RPMI8226 (cell line): ENCODE data around the gene TMEM123.
A peak's percentile ranks its signal among the peaks of the same experiment; 100 is the strongest.

Experiments
- DNase-seq: peaks from one replicate; pipeline ENCODE4 v3.0.0-alpha.2; 2015

The TMEM123 gene

DNA sequence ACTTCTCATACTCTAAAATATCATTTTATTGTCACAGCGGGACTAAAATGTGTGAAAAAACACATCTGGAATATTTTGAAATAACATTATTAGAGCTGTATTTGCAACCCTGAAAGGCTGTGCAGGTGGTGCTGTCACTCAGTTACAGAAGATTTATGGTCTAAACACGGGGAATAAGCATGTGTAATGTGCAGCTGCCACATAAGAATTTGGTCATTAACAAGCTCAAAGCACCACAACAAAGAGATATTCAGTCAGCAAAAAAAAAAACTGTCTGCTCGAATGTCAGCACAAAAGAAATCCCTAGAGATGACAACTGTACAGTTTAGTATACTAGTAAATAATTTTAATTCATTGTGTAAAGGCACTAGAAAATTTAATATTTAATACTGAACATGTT is 31.3 kb downstream of the TMEM123 start:
- DNase-seq, result peak; percentile 57

DNA sequence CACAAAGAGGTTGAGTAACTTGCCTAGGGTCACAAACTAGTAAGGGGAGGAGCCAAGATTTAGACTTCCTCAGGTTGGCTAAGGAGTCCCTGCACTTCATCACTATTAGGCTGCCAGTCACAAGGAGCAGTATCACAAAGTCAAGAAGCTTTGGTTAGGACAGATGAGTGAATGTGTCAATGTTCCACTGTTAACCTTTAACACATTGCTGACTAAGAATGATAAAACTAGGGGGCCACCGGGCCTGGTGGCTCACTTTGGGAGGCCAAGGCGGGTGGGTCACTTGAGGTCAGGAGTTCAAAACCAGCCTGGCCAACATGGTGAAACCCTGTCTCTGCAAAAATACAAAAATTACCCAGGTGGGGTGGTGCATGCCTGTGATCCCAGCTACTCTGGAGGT is 32.0 kb downstream of the TMEM123 start:
- no peak for DNase-seq

DNA sequence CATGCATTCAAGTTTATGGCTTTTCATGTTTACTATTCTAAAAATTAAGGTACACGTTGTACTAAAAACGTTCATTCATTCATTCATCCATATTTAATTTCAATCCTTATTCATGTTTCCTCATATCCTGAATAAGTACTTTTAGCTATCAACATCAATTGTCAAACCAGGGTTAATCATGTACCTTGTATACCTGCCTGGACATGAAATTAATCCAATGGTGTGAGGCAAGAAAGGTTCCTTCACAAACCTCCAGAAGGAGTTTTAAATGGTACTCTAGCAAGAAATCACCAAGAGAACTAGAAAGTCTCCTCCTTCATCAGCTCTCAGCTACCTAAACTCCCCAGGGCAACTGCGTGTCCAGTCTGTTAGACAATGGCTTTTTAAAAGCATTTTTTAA is 33.4 kb downstream of the TMEM123 start:
- no peak for DNase-seq

DNA sequence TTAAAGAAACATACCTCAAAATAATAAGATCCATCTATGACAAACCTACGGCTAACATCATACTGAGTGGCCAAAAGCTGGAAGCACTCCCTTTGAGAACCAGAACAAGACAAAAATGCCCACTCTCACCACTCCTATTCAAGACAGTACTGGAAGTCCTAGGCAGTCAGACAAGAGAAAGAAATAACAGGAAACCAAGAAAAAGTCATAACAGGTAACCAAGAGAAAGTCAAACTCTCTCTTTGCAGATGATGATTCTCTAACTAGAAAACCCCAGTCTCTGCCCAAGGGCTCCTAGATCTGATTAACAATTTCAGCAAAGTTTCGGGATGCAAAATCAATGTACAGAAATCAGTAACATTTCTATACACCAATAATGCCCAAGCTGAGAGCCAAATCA is 35.6 kb downstream of the TMEM123 start:
- no peak for DNase-seq

DNA sequence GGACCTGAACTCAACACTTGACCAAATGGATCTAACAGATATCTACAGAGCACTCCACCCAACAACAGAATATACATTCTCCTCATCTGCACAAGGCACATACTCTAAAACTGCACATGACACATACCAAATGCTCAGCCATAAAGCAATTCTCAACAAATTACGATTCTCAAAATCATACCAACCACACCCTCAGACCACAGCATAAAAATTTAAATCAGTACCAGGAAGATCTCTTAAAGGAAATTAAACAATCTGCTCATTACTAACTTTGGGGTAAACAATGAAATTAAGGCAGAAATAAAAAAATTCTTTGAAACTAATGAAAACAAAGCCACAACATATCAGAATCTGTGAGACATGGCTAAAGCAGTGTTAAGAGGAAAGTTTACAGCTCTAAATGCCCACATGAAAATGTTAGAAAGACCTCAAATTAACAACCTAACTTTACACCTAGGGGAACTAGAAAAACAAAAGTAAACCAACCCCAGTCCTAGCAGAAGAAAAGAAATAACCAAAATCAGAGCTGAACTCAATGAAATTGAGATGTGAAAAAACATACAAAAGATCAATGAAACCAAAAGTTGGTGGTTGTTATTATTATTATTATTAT is 37.2 kb downstream of the TMEM123 start:
- DNase-seq, result no peak

DNA sequence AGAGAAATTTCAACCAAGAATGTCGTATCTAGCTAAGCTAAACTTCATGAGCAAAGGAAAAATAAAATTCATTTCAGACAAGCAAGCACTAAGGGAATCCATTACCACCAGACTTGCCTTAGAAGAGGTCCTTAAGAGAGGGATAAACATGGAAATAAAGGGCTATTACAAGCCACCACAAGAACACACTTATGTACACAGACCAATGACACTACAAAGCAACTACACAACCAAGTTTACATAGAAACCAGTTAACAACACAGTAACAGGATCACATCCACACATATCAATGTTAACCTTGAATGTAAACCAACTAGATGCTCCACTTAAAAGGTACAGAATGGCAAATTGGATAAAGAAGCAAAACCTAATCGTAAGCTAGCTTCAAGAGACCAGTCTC is 38.0 kb downstream of the TMEM123 start:
- no peak for DNase-seq

DNA sequence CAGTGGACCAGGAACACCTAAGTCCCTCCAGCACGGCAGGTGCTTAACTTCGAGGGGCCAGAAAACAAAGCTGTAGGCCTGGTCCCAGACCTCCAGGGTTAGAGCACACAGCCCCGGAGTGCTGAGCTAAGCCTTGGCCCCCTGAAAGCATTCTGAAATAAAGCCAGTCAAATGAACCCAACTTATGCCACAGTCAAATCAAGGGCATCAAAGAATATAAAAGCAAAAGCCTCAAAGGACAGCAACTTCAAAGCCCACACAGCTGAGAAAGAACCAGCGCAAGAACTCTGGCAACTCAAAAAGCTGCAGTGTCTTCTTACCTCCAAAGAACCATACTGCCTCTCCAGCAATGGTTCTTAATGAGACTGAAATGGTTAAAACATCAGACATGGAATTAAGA is 39.1 kb downstream of the TMEM123 start:
- DNase-seq, result no peak

DNA sequence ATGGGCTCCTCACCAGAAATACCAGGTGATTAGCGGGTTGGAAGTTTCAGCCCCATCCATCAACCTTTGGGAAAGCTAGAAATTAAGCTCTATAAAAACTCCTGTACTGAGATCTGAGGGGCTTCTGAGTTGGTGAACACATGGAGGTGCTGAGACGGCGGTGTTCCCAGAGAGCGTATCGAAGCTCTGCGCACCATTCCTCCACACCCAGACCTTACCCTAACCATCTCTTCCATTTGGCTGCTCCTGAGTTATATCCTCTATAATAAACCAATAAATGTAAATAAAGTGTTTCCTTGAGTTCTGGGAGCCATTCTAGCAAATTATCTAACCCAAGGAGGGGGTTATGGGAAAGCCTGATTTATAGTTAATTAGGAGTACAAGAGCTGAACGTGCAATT is 41.4 kb downstream of the TMEM123 start:
- no peak for DNase-seq

DNA sequence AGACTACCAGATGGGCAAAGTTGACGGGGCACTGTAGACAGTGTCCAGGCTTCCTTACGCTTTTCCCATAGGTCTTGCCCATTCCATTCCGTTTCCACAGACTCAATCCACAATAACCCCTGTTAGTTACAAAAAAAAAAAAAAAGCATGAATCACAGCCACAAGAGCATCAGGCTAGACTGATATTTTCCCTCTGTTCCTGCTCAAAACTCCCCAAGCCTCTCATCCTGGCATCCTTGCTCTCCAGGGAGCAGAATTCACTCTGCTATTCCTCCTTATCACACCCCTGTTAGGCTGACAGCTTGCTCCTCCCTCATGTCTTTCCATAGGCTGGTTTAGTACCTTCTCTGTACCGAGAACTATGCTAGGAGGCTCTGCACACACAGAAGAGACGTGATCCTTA is 42.2 kb downstream of the TMEM123 start:
- DNase-seq, result no peak

DNA sequence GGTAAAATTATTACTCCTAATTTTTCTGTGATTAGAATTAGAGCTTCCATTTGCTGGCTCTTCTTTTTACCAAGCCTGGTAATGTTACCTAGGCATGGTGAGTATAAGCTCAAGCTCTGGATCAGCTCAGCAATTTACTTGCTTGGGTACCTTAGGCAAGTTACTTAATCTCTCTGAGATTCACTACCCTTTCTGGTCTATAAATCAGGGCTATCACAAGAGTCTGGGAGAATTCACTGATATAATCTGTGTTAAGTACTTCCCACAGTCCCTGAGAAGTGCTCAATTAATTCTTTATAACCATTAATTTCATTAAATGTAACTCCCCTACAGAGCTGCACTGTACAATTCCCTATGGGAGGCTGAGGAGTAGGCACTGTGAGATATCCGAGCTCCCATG is 44.2 kb downstream of the TMEM123 start:
- DNase-seq, result no peak

DNA sequence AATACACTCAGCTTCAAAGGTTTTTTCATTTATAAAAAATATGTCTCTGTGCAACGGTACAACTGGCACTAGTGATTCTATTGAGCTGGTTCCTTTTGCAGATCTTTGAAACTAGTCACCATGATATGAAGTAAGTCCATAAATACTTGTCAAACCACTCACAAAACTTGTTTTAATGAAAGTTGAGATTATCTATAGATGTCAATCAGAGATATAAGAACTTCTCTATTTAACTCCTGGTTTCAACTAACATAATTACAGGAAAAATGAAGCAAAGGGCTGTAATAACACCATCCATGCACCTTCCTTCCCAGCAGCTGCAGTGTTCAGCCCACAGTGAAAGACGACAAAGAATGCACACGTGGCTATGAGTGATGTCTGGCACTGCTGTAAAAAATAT is 44.7 kb downstream of the TMEM123 start:
- no peak for DNase-seq

DNA sequence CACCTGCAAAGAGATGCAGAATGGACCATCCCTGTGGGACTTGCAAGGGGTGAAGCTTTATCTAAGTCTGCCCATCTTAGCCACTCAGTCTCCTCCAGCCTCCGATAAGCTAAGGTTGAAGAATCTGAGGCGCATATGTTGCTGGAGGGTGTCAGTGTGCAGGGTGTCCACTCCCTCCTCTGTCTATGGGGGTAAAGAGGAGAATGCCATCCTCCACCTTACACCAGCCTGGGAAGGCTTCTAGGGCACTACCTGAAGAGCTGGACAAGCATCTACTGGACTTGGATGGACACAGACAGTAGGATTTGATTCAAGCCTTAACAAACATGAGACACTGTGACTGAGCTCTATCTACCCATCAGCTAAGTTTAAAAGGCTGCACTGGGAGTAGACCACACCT is 46.5 kb downstream of the TMEM123 start:
- no peak for DNase-seq

DNA sequence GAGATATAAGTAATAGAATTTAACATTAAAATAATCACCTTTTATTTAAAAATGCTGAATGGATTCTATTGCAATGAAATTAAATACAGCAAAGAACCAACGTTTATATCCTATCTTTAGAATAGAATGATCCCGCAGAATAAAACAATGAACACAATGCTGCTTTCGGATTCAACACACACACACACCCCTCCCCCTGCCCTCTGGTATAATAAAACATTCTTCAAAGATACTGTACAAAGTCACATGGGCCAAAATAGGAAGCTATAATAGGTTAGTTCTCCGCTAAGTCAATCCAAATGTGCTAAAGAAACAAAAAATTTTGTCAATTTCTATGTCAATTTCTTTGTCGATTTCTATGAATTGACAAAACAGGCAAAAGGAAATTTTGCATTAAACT is 47.1 kb downstream of the TMEM123 start:
- no peak for DNase-seq

DNA sequence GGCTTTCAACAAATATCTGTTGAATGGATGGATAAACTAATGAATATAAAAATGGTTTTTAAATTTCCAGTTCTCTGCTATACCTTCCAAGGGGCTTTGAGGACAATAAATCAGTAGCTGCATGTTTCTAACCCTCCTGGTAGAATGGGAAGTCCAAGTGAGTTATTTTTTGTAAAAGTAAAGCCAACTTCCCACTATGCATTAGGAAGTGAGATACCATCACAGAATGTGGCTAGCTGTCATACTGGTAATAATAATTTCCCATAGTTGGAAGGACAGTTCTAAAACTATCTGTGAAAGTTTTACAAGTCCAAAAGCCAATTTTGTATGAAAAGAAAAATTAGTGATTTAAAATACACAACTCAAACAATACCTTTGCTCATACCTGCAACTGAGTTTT is 50.0 kb downstream of the TMEM123 start:
- DNase-seq, result no peak

DNA sequence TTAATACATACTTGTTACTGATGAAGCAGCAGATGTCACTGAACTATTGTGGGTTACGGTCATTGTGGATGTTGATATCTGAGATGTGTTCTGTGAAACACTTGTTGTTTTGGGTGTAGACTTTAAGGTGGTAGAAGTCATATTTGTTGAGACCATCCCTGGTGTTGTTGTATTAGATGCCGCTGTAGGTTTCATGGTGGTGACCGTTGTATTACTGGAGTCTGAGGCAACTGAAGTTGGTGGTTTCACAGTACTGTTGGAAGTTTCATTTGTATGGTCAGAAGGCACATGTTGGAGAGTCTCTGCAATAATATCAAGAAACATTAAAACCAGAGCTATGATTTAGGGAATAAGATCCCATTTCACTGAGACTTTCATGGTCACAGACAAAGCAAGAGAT is 50.7 kb downstream of the TMEM123 start:
- no peak for DNase-seq

DNA sequence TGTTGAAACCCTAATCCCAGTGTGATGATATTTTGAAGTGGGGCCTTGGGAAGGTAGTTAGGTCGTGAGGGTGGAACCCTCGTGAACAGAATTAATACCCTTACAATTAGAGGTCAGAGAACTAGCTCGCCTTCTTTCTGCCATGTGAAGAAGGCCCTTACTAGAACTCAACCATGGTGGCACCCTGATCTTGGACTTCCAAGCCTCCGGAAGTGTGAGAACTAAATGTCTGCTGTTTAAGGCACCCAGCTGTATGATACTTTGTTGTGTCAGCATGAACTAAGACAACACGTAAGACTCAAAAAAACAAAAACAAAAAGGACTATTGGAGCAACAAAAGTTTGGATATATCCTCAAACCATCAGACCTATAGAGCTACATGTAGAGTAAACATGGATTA is 52.0 kb downstream of the TMEM123 start:
- no peak for DNase-seq

DNA sequence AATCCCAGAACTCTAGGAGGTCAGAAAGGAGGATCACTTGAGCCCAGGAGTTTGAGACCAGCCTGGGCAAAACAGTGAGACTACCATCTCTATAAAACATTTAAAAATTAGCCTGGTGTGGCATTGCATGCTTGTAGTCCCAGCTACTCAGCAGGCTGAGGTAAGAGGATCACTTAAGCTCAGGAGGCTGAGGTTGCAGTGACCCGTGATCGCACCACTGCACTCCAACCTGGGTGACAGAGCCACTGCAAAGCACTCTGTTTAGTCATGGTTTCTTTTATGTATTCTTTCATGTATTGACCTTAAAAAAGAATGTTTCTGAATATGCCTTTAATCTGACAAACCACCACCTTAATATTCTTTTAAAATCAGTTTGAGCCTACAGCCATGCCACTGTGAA is 53.4 kb downstream of the TMEM123 start:
- no peak for DNase-seq

DNA sequence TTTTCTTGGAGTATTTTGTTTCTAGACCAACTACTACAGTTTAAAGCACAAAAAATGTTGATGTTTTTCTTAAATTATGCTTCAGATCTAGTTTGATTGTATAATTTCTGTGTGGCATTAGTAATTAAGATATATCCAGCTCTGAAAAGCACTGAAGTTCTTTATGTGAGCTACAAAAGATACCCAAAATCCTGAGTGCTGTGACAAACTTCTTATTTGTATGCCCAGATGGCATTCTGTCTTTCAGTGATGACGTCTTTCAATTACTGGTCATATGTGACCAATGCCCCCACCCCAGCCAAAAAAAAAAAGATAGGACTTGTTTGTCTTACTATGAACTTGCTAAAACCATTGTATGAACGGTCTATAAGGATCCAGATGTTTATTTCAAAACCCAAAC is 54.3 kb downstream of the TMEM123 start:
- no peak for DNase-seq

DNA sequence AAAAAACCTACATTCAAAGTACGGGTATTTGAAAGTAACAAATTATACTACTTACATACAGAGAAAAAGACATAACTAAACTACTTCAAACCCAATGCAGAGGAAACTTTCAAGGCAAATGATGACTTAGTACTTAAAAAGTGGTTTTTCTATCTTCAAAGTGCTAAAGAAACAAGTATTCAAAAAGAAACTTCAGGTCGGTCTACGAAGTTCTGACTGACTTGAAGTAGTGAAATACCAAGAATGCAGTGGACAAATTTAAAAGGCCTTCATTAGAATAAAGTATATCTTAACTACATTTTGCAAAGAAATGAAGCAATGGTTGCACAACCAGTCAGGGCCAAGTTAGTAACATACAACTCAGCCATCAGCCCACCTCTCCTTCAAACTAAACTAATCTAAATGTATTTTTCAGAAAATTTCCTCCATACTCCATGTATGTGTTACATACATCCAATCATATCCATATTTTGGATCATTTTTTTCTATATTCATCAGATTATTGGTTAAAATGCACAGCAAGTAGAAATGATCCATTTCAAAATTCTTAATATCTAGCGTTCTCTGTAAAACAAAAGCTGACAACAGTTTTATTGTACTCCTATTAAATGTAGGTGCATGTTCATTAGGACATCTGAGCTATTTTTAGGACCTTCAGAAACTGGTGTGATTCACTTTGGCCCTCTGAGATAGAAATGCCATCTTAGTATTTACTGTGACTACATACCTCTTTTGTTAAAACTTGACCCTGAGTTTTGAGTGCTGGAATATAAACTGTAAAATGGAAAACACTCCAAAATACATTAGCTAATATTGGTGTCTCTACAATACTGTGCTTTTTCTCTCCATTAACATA is 55.6 kb downstream of the TMEM123 start:
- DNase-seq, result no peak

DNA sequence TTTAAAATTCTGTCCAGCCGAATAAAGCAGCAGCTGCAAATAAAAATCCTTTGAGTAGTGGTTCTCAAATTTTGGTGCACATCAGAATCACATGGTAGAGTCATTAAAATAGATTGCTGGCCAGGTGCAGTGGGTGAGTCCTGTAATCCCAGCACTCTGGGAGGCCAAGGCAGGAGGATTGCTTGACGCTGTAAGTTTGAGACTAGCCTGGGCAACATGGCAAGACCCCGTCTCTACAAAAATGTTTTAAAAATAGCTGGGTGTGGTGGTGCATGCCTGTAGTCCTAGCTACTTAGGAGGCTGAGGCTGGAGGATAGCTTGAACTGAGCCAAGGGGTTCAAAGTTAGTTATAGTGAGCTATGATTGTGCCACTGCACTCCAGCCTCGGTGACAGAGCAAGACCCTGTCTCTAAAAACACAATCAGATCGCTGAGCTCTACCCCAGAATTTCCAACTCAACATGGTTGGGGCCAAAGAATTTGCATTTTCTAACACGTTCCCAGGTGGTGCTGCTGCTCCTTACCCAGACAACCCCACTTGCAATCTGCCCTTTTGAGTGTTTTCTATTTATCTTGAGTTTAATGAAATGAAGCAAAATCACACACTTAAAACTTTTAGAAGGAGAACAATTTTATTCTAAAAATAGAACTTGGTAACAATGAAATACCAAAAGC is 56.7 kb downstream of the TMEM123 start:
- no peak for DNase-seq

DNA sequence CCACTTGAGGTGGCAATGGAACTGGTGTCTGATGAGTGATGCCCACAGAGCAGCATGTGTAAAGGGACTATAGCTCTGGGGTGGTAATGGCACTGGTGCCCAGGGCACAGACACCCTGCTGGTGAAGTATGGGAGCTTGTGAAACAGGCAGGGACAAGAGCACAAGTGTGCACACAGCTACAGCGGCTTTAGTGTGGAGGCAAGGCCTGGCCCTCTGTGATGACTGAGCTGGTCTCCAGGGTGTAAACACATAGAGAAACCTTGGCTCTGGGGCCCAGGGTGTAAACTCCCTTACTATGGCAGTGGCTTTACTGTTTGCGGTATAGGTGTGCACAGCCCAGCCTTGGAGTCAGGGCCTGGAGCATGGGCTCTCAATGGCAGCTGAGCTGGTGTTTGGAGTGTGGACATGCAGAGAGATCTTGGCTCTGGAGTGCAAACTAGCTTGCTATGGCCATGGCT is 59.3 kb downstream of the TMEM123 start:
- no peak for DNase-seq

DNA sequence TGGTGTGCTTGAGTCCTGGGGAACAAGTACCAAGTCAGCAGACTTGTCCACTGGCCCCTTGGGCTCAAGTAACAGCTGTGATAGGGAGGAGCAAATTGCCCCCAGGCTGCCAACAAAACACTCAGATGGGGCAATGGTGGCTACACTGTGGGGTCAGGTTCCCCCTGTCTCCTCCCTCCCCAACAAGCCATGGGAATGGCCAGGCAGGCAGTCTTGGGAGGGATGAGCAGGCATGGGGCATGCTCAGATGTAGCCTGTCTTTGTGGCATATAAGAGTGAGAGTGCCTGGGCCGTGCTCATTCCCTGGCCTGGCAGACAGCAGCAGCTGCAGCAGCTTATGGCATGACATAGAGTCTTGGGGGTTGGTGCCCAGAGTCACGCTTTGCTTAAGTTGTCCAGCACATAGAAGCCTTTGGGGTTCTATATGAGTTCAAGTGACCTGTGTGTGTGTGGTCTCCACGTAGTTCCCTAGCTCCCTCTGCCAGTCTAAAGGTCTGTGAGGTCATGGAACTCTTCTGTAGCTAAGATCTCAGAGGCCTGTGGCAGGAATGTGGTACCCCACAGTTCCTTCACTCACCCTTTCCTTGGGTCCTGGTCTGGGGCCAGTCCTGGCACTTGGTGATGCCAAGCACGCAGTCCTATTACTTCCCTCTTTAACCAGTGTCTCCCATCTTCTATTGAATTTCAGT is 60.9 kb downstream of the TMEM123 start:
- DNase-seq, result no peak

DNA sequence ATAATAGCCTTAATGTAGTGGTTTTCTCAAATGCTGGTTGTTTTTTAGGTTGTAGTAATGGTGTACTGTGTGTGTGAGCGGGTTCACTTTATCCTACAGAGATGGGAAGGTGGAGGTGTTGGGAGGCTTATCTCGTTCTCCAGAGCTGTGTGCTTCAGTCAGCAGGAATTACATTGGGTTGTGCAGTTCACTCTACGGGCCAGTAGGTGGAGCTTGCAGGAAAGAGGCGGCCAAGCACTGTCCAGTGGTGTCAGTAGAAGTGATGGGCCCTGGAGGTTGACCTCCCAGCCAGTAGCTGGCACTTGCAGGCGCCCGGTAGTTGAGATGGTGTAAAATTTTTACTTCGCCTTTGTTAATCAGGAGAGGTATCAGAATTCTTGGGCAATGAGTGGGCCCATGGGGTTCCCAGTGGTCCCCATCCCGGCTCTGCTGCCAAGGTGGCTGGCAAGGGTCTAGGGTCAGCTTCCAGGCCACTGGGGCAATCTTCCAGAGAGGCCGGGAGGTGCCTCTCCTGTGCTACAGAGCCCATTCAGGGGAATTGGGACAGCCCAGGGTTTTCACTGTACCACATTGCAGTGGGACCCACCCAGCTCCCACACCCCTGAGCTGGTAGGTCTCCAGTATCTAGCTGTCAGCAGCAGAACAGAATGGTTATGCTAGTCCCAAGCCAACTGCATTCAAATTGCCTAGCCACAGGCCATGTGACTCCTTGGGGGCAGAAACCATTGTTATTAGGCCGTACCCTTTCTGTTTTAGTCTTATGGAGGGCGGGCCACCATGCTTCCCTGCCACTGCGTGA is 61.7 kb downstream of the TMEM123 start:
- peak; percentile 75 for DNase-seq
